ENCODE results near the gene UNC5CL.
A peak's percentile ranks its signal among the peaks of the same experiment; 100 is the strongest.

UNC5CL gene

GRCh38 chr6:41039060-41039998, at the start of gene UNC5CL:
Gene UNC5CL (minus strand): TSS chr6:41039221. CDS start chr6:41035074, 4,147 bp downstream.
- DNase-seq: peak; percentile 71

GRCh38 chr6:41088451-41088850, 49.4 kb upstream of the UNC5CL start:
- no peak for DNase-seq

GRCh38 chr6:41085182-41085581, 46.2 kb upstream of the UNC5CL start:
- no peak for DNase-seq

- no peak for DNase-seq
These were observed 44.1 kb upstream of the UNC5CL start for GRCh38 chr6:41083072-41083471.

- peak; percentile 55 for DNase-seq
These were observed 41.6 kb upstream of the UNC5CL start for GRCh38 chr6:41080621-41081020.

- DNase-seq: no peak
These were observed 40.1 kb upstream of the UNC5CL start for GRCh38 chr6:41079080-41079479.

GRCh38 chr6:41078101-41078500, 39.1 kb upstream of the UNC5CL start:
- DNase-seq: no peak

- DNase-seq: no peak
These were observed 38.5 kb upstream of the UNC5CL start for GRCh38 chr6:41077536-41077935.

- DNase-seq: no peak
These were observed 36.9 kb upstream of the UNC5CL start for GRCh38 chr6:41075651-41076626.

GRCh38 chr6:41074692-41075436, 35.8 kb upstream of the UNC5CL start:
- no peak for DNase-seq

- no peak for DNase-seq
These were observed 35.1 kb upstream of the UNC5CL start for GRCh38 chr6:41073968-41074691.

GRCh38 chr6:41073203-41073967, 34.4 kb upstream of the UNC5CL start:
- peak; percentile 86 for DNase-seq

- peak; percentile 100 for DNase-seq
These were observed 33.8 kb upstream of the UNC5CL start, which contains the start of gene NFYA for GRCh38 chr6:41072836-41073202. Gene NFYA (plus strand): TSS chr6:41072974. CDS start chr6:41079090, 6,116 bp downstream.

GRCh38 chr6:41071923-41072835, 33.2 kb upstream of the UNC5CL start, which contains the start of gene OARD1:
Gene OARD1 (minus strand): TSS chr6:41072356. CDS start chr6:41071634, 722 bp downstream.
- peak; percentile 100 for DNase-seq

GRCh38 chr6:41071501-41071922, 32.5 kb upstream of the UNC5CL start:
- peak; percentile 75 for DNase-seq

- peak; percentile 83 for DNase-seq
These were observed 27.9 kb upstream of the UNC5CL start for GRCh38 chr6:41066867-41067304.

- no peak for DNase-seq
These were observed 26.6 kb upstream of the UNC5CL start for GRCh38 chr6:41065550-41066026.

- DNase-seq: no peak
These were observed 25.8 kb upstream of the UNC5CL start for GRCh38 chr6:41064841-41065240.

GRCh38 chr6:41063884-41064285, 24.9 kb upstream of the UNC5CL start:
- no peak for DNase-seq
